Neural crest cell (in vitro differentiated cells): ENCODE measurements around the gene MMP1. TPM values are rescaled to one million over a fixed set of nuclear protein-coding genes. Genes with fewer than 3 reads are reported as not detected.

Experiments used
- DNase-seq: peaks from one replicate; pipeline ENCODE4 v3.0.0; 2021; ENCODE audit warnings: low read depth, mixed read lengths, low spot score
- H3K27ac Mint-ChIP-seq: one replicate; pipeline ENCODE4 v1.8.0; 2021; ENCODE audit warnings: mild to moderate bottlenecking, mixed read lengths; ENCODE audit not compliant: unreplicated experiment
- H3K27me3 Mint-ChIP-seq: 2 replicates; pipeline ENCODE4 v1.8.0; 2021; ENCODE audit warnings: low read depth, mild to moderate bottlenecking, mixed read lengths
- H3K36me3 Mint-ChIP-seq: 2 replicates; pipeline ENCODE4 v1.8.0; 2021; ENCODE audit warnings: low read depth, mild to moderate bottlenecking, mixed read lengths
- H3K4me1 Mint-ChIP-seq: 2 replicates; pipeline ENCODE4 v1.8.0; 2021; ENCODE audit warnings: mixed read lengths
- H3K4me3 Mint-ChIP-seq: one replicate; pipeline ENCODE4 v1.8.0; 2021; ENCODE audit warnings: mild to moderate bottlenecking, mixed read lengths
- H3K9me3 Mint-ChIP-seq: 2 replicates; pipeline ENCODE4 v1.8.0; 2021; ENCODE audit warnings: mixed read lengths
- total RNA-seq: library from RNA; stranded (reverse); gene quantifications from 2 replicates; pipeline ENCODE4 v1.2.1, GENCODE V29; 2021
- TF ChIP-seq, protein P1 (sequence below): fragments of 200-600 bp; sonication (generic); conservative IDR thresholded peaks from 2 replicates; pipeline ENCODE4 v1.5.0; 2021; ENCODE audit warnings: antibody characterized with exemption, mild to moderate bottlenecking

MMP1 gene
- total RNA-seq, 1 donor from 2014 or later: not detected

GRCh38 chr11:102807921-102808320 lies 10.0 kb upstream of the MMP1 start:
- TF ChIP-seq, protein P1, sequence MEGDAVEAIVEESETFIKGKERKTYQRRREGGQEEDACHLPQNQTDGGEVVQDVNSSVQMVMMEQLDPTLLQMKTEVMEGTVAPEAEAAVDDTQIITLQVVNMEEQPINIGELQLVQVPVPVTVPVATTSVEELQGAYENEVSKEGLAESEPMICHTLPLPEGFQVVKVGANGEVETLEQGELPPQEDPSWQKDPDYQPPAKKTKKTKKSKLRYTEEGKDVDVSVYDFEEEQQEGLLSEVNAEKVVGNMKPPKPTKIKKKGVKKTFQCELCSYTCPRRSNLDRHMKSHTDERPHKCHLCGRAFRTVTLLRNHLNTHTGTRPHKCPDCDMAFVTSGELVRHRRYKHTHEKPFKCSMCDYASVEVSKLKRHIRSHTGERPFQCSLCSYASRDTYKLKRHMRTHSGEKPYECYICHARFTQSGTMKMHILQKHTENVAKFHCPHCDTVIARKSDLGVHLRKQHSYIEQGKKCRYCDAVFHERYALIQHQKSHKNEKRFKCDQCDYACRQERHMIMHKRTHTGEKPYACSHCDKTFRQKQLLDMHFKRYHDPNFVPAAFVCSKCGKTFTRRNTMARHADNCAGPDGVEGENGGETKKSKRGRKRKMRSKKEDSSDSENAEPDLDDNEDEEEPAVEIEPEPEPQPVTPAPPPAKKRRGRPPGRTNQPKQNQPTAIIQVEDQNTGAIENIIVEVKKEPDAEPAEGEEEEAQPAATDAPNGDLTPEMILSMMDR: peak; percentile 51
- peak; percentile 12 for DNase-seq
- Mint-ChIP-seq H3K4me3 (no peak overlapping the region), H3K36me3 (no peaks in the 10 kb centered on the region), H3K4me1 (no peaks in the 10 kb centered on the region), H3K27me3 (no peaks in the 10 kb centered on the region), H3K9me3 (no peaks in the 10 kb centered on the region), H3K27ac (no peak overlapping the region)

- Mint-ChIP-seq H3K27me3 (no peaks in the 10 kb centered on the region), H3K36me3 (no peaks in the 10 kb centered on the region), H3K4me1 (no peaks in the 10 kb centered on the region)
Measured at GRCh38 chr11:102806296-102806695, 8.3 kb upstream of the MMP1 start.

GRCh38 chr11:102802341-102802740 lies 4.4 kb upstream of the MMP1 start:
- H3K36me3 Mint-ChIP-seq: no peaks in the 10 kb centered on the region
- no peak overlapping the region for H3K27ac Mint-ChIP-seq
- DNase-seq: no peak
- no peaks in the 10 kb centered on the region for H3K9me3 Mint-ChIP-seq
- H3K27me3 Mint-ChIP-seq: no peaks in the 10 kb centered on the region
- H3K4me1 Mint-ChIP-seq: no peaks in the 10 kb centered on the region
- TF ChIP-seq, protein P1: no peak
- H3K4me3 Mint-ChIP-seq: no peak overlapping the region

More at GRCh38 chr11:102806296-102806695, 8.3 kb upstream of the MMP1 start:
- Mint-ChIP-seq H3K27ac (no peak overlapping the region), H3K9me3 (no peaks in the 10 kb centered on the region), H3K4me3 (no peak overlapping the region)
- TF ChIP-seq, protein P1: no peak
- no peak for DNase-seq

DNA sequence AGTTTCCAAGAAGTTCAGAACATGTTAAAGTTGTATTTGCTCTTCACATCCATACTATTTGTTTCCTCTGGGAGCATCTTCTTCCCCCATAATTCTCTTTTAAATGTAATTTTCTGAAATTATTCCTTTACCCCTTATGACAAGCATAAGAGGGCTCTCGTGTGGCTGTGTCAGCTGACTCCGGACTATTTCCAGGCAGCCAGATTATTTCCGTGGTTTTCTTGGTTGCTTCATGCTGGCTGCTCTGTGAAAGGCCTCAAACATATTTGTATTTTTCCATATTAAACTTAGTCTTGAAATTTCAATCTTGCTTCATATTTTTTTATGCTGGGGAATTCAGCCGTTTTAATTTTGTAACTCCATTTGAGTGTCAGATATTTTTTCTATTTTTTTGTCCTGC lies 2.8 kb upstream of the MMP1 start:
- no peaks in the 10 kb centered on the region for H3K4me1 Mint-ChIP-seq
- H3K27ac Mint-ChIP-seq: no peak overlapping the region
- DNase-seq: no peak
- H3K36me3 Mint-ChIP-seq: no peaks in the 10 kb centered on the region
- H3K4me3 Mint-ChIP-seq: no peak overlapping the region
- TF ChIP-seq, protein P1: no peak
- no peaks in the 10 kb centered on the region for H3K27me3 Mint-ChIP-seq
- H3K9me3 Mint-ChIP-seq: no peaks in the 10 kb centered on the region

GRCh38 chr11:102799681-102800340 lies 1.9 kb upstream of the MMP1 start:
- Mint-ChIP-seq H3K4me1 (no peaks in the 10 kb centered on the region), H3K27me3 (no peaks in the 10 kb centered on the region), H3K36me3 (no peaks in the 10 kb centered on the region), H3K27ac (peak overlapping the region; percentile 62), H3K9me3 (no peaks in the 10 kb centered on the region), H3K4me3 (no peak overlapping the region)
- TF ChIP-seq, protein P1: no peak
- DNase-seq: no peak
